ENCODE measurements around the gene STEAP3. TPM values are rescaled to one million over a fixed set of nuclear protein-coding genes. Genes with fewer than 3 reads are reported as not detected.
A peak's percentile ranks its signal among the peaks of the same experiment; 100 is the strongest.

The STEAP3 gene
- polyA plus RNA-seq, 2 of the 4 experiments (the other 2 are of a cell fraction), result 23.5 to 30.2 TPM

GRCh38 chr2:119207447-119207846 is 16.2 kb upstream of the STEAP3 start:
- POLR2A ChIA-PET, result no interaction called here
- Histone ChIP-seq H3K27ac (peak overlapping the region in 1 of 2 experiments; percentile 21; a peak in 1 of 6 replicates), H3K4me3 (no peak overlapping the region), H3K9me3 (no peaks in the 10 kb centered on the region), H3K4me2 (no peak overlapping the region), H3K4me1 (peaks cover 10% of the 10 kb centered on the region; the same call in 2 of the 3 replicates)
- DNase-seq (ENCODE audit: low read depth in 1 of 2, low spot score in 1 of 2) (no peak), FAIRE-seq (no peak), ATAC-seq (no peak)
- TF ChIP-seq JUNB (IDR thresholded peaks at IDR 0.05) (no peak), CBX2 (IDR thresholded peaks at IDR 0.05; ENCODE audit: borderline replicate concordance, low read depth) (no peak), PBX3 (IDR thresholded peaks at IDR 0.05) (no peak), HDAC2 (IDR thresholded peaks at IDR 0.05) (no peak), RARB (CRISPR knock-in tag; IDR thresholded peaks at IDR 0.05) (no peak), SREBF2 (IDR thresholded peaks at IDR 0.05) (no peak)
- CTCF ChIA-PET, result interaction anchor here (1.1 to 1.2 kb wide), 2 partner anchors 57 to 325 kb away, joined by 3 read pairs; no protein-coding TSS in a partner anchor
- whole genome bisulfite sequencing (ENCODE audit: missing lambda C conversion rate), result 23% methylated on average over 2 of the region's 2 CpGs

GRCh38 chr2:119208791-119209203 is 14.8 kb upstream of the STEAP3 start:
- TF ChIP-seq NFE2L2 (conservative IDR thresholded peaks at IDR 0.05; ENCODE audit: low read length) (no peak), MAX (IDR thresholded peaks at IDR 0.05) (peak; percentile 24; the same call in 1 of the 2 replicates)
- DNase-seq (ENCODE audit: low read depth in 1 of 2, low spot score in 1 of 2) (peak; percentile 12 to 26), FAIRE-seq (no peak), ATAC-seq (peak; percentile 80 to 84)
- ChIA-PET POLR2A (no interaction called here), CTCF (interaction anchor here (1.8 kb wide), 1 partner anchor 11 kb away, joined by 7 read pairs; no protein-coding TSS in a partner anchor)
- WGBS (ENCODE audit: missing lambda C conversion rate), result 7% methylated on average over 2 of the region's 4 CpGs
- peaks cover 10% of the 10 kb centered on the region; the same call in 2 of the 3 replicates for H3K4me1 ChIP-seq
- peak overlapping the region in 1 of 2 experiments; percentile 48; a peak in 2 of 6 replicates for H3K27ac ChIP-seq
- H3K4me3 ChIP-seq, result no peak overlapping the region
- 0 out of 3 replicates have a peak overlapping the region, but pooled peaks have one; percentile 17 for H3K4me2 ChIP-seq
- no peaks in the 10 kb centered on the region for H3K9me3 ChIP-seq

GRCh38 chr2:119212139-119212800 is 11.4 kb upstream of the STEAP3 start:
- no peak for TF ChIP-seq HDAC2 (IDR thresholded peaks at IDR 0.05)
- TF ChIP-seq RFX5 (IDR thresholded peaks at IDR 0.05), result no peak
- TF ChIP-seq GATA3 (IDR thresholded peaks at IDR 0.05; ENCODE audit: borderline replicate concordance), result no peak
- no peak for TF ChIP-seq ZNF302 (CRISPR knock-in tag; IDR thresholded peaks at IDR 0.05)
- TF ChIP-seq NPAS2 (CRISPR knock-in tag; IDR thresholded peaks at IDR 0.05; ENCODE audit: borderline replicate concordance), result no peak
- TF ChIP-seq POLR2AphosphoS2 (conservative IDR thresholded peaks at IDR 0.05; ENCODE audit: low read length), result no peak
- no peak for TF ChIP-seq FOXS1 (CRISPR knock-in tag; IDR thresholded peaks at IDR 0.05)
- TF ChIP-seq JUN (IDR thresholded peaks at IDR 0.05), result no peak
- TF ChIP-seq RCOR1 (IDR thresholded peaks at IDR 0.05; ENCODE audit: low read depth, low read length), result no peak
- no peak for TF ChIP-seq ATOH8 (CRISPR knock-in tag; IDR thresholded peaks at IDR 0.05; ENCODE audit: low read depth)
- no peak for TF ChIP-seq RARB (CRISPR knock-in tag; IDR thresholded peaks at IDR 0.05)
- no peak for TF ChIP-seq REST (IDR thresholded peaks at IDR 0.05)
- TF ChIP-seq KDM1A (IDR thresholded peaks at IDR 0.05; ENCODE audit: low read depth), result no peak
- TF ChIP-seq SREBF2 (IDR thresholded peaks at IDR 0.05), result no peak
- no peak for TF ChIP-seq POLR2A (IDR thresholded peaks at IDR 0.05; ENCODE audit: low read length)
- ATAC-seq (no peak), DNase-seq (ENCODE audit: low read depth in 1 of 2, low spot score in 1 of 2) (no peak), FAIRE-seq (no peak)
- ChIA-PET POLR2A (no interaction called here), CTCF (interaction anchor here (0.9 to 1.8 kb wide), 3 partner anchors 8 to 89 kb away, joined by 3 to 4 read pairs (median 4); no protein-coding TSS in a partner anchor)
- peaks cover 10% of the 10 kb centered on the region; the same call in 2 of the 3 replicates for H3K4me1 ChIP-seq
- H3K27ac ChIP-seq, result no peak overlapping the region
- no peaks in the 10 kb centered on the region for H3K9me3 ChIP-seq
- no peak overlapping the region for H3K4me3 ChIP-seq
- no peak overlapping the region for H3K4me2 ChIP-seq
- 64% methylated on average over 9 of the region's 10 CpGs for WGBS (ENCODE audit: missing lambda C conversion rate)

All from A549 (cell line).